ENCODE measurements around the gene GALNTL6.

GALNTL6 gene

GRCh38 chr4:172515266-172515879, 702.2 kb downstream of the GALNTL6 start:
- no peak for DNase-seq (ENCODE audit: extremely low read depth in 1 of 2, low read depth in 1 of 2)

- no peak for DNase-seq (ENCODE audit: extremely low read depth in 1 of 2, low read depth in 1 of 2)
These were observed 704.2 kb downstream of the GALNTL6 start for GRCh38 chr4:172517391-172517790.

- DNase-seq (ENCODE audit: extremely low read depth in 1 of 2, low read depth in 1 of 2) = no peak
These were observed 708.0 kb downstream of the GALNTL6 start for GRCh38 chr4:172521248-172521647.

- no peak for DNase-seq (ENCODE audit: extremely low read depth in 1 of 2, low read depth in 1 of 2)
These were observed 708.5 kb downstream of the GALNTL6 start for GRCh38 chr4:172521680-172522079.

GRCh38 chr4:172543249-172543648, 730.0 kb downstream of the GALNTL6 start:
- no peak for DNase-seq (ENCODE audit: extremely low read depth in 1 of 2, low read depth in 1 of 2)

DNA sequence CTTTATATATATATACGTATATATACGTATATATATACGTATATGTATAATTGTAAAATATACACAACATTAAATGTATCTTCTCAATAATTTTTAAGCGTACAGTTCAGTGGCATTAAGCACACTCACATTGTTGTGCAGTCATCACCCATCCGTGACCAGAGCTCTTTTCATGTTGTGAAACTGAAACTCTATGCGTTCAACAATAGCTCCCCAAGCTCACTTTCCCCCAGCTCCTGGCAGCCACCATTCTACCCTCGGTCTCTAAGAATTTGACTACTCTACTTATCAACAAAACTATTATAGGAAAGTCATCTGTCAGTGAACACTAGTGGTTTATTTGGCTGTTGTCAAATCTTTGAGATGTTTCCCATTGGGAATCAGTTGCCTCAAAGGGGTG, 733.6 kb downstream of the GALNTL6 start:
- DNase-seq (ENCODE audit: extremely low read depth in 1 of 2, low read depth in 1 of 2) = no peak

DNA sequence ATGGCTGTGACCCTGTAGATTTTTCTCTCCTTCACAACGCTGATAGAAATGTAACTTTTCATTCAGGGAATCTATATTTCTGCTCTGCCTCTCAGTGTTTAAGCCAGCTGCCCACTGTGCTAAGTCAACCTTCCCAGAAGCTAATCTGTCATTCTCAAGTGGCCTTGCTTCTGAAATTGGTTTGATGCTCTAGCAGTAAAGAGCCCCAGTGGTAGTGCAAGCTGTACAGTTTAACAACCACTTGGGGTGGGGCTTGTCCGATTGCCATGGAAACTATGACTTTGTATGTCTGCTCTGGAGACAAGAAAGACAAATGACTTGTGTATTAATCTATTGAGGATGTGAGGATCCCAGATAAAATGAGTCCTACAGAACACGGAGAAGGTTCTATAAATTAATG, 734.5 kb downstream of the GALNTL6 start:
- DNase-seq (ENCODE audit: extremely low read depth in 1 of 2, low read depth in 1 of 2) = no peak

GRCh38 chr4:172553216-172553615, 740.0 kb downstream of the GALNTL6 start:
- DNase-seq (ENCODE audit: extremely low read depth in 1 of 2, low read depth in 1 of 2) = no peak

GRCh38 chr4:172554588-172554987, 741.4 kb downstream of the GALNTL6 start:
- DNase-seq (ENCODE audit: extremely low read depth in 1 of 2, low read depth in 1 of 2) = no peak

DNA sequence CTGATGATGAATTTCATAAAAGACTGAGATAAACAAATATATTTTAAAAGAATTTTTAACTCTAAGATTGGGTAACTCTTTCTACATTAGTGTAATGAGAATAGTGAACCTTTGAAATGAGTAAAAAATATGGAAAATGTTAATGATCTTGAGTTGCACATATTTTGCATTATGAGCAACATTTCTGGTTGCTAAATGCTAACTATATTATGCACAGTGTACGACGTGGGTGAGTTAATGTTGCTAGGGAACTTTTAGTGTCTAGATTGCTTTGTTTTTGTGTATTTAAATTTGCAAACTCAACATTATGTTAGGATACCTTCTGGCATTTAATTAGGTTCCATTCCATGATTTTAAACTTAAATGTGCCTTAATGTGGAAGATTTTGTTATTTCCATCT, 742.5 kb downstream of the GALNTL6 start:
- DNase-seq (ENCODE audit: extremely low read depth in 1 of 2, low read depth in 1 of 2) = no peak

- no peak for DNase-seq (ENCODE audit: extremely low read depth in 1 of 2, low read depth in 1 of 2)
These were observed 760.7 kb downstream of the GALNTL6 start for GRCh38 chr4:172573899-172574298.

GRCh38 chr4:172578712-172579111, 765.5 kb downstream of the GALNTL6 start:
- DNase-seq (ENCODE audit: extremely low read depth in 1 of 2, low read depth in 1 of 2) = no peak

DNA sequence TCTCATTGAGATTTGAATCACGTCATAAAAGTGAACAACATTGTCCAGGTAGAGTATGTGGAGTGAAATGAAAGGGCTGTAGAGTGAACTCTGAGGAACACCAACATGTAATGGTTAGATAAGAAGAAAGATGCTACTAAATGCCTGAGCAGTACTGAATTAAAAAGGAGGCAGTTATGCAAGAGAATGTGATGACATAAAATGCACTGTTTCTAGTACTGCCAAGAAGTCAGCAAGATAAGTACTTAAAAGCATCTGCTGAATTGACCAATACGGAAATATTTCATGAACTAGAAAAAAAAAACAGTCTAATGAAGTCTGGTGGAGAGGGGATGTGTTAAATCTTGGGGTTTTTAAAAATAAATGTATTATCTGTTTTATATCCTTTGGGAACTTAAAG, 771.6 kb downstream of the GALNTL6 start:
- no peak for DNase-seq (ENCODE audit: extremely low read depth in 1 of 2, low read depth in 1 of 2)

DNA sequence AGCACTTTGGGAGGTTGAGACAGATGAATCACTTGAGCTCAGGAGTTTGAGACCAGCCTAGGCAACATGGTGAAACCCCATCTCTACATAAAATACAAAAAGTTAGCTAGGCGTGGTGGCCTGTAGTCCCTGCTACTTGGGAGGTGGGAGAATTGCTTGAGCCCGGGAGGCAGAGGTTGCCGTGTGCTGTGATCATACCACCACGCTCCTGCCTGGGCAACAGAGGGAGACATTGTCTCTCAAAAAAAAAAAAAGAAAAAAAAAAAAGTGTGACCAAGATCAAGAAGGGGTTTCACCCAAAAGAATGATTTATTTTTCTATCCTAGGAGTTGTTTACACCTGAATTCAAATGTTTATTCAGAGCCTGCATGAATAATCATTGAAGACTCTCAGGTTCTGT, 783.0 kb downstream of the GALNTL6 start:
- DNase-seq (ENCODE audit: extremely low read depth in 1 of 2, low read depth in 1 of 2) = no peak

DNA sequence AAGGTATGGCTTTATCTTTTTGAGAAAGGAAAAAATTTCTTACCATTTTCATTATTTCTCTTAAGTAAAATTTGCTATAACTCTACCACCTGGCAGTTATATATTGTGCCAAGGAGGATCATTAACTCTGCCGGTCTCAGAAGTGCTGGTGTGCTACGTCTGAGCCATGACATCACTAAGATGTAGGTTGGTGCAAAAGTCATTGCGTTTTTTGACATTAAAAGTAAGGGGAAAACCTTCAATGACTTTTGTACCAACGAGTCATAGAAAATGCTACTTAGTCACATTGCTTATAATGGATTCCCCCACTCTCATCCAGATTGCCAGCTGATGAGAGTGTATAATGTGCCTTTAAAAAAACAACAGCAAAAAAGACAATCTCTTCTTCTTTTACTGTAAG, 786.4 kb downstream of the GALNTL6 start:
- DNase-seq (ENCODE audit: extremely low read depth in 1 of 2, low read depth in 1 of 2) = no peak

DNA sequence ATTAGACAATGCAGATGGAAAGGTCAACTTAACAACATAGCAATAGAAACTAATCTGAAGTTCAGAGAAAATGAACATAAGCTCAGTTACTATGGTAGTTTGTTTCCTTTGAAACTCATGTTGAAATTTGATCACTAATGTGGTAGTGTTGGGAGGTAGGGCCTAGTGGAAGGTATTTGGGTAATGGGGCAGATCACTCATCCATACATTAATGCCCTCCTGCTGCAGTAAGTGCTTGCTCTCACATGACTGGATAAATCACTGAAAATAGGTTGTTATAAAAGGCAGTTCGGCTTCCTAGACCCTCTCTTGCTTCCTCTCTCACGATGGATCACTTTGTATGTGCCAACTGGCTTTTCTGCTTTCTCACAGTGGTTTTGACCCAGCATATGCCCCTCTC, 788.0 kb downstream of the GALNTL6 start:
- DNase-seq (ENCODE audit: extremely low read depth in 1 of 2, low read depth in 1 of 2) = no peak

- no peak for DNase-seq (ENCODE audit: extremely low read depth in 1 of 2, low read depth in 1 of 2)
These were observed 806.0 kb downstream of the GALNTL6 start for GRCh38 chr4:172619218-172619617.

GRCh38 chr4:172619798-172620197, 806.6 kb downstream of the GALNTL6 start:
- DNase-seq (ENCODE audit: extremely low read depth in 1 of 2, low read depth in 1 of 2) = no peak

GRCh38 chr4:172628263-172628662, 815.1 kb downstream of the GALNTL6 start:
- no peak for DNase-seq (ENCODE audit: extremely low read depth in 1 of 2, low read depth in 1 of 2)

DNA sequence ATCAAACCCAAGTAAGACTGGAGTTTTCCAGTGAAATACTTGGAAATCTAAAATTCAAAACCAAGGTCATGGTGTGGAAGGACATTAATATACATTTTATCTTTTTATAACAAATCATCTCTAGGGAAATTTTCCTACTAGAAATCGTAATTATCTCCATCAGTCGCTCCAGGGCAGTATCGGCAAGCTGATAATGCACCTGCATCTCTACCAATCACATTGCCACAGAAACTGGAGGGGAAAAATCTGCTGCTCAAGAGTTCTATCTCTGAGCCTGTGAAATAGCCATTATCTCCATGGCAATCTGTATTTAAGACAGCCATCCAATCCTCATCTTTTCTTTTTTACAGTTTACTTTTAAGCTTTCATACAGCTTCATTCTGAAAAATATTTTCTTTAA, 817.1 kb downstream of the GALNTL6 start:
- DNase-seq (ENCODE audit: extremely low read depth in 1 of 2, low read depth in 1 of 2) = no peak

DNA sequence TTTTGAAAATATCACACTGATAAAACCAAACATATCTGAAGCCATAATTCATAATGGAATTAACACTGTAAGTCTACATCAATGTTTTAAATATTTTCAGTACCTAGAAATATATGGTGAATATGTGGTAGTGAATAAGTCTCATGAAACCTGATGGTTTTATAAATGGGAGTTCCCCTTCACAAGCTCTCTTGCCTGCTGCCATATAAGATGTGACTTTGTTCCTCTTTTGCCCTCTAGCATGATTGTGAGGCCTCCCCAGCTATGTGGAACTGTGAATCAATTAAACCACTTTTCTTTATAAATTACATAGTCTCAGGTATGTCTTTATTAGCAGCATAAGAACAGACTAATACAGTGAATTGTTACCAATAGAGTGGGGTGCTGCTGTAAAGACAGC, 818.6 kb downstream of the GALNTL6 start:
- no peak for DNase-seq (ENCODE audit: extremely low read depth in 1 of 2, low read depth in 1 of 2)

GRCh38 chr4:172648471-172648870, 835.3 kb downstream of the GALNTL6 start:
- DNase-seq (ENCODE audit: extremely low read depth in 1 of 2, low read depth in 1 of 2) = no peak

DNA sequence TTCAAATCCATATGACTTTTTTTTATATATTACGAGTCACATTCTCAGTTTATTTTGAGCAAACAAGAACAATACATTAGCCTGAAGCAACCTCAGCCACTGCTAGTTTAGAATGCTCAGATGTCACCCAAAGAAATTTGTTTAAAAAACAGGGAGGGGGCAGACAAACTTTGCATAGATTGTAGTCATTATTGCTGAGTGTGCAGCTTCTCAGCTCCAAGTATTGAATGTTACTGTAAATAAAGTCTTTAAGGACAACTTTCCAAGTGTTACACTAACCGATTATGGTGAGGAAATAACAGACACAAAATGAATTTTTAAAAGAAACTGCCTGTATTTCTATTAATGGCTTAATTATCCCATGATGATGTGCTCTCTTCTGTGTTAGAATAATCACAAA, 835.9 kb downstream of the GALNTL6 start:
- no peak for DNase-seq (ENCODE audit: extremely low read depth in 1 of 2, low read depth in 1 of 2)

Measured in stimulated activated CD8-positive, alpha-beta memory T cell treated with anti-CD3 and anti-CD28 coated beads, Interleukin-7, amount 100 ng/mL, for 48 hours (primary cell).